HFF-Myc (cell line): ENCODE data around the gene LYPD6B.
A peak's percentile ranks its signal among the peaks of the same experiment; 100 is the strongest.

Source experiments
- DNase-seq: peaks from one replicate; pipeline ENCODE4 v3.0.0-alpha.2; 2011; ENCODE audit warnings: low read depth; ENCODE audit errors: extremely low read depth
- H3K4me3 ChIP-seq: replicated peaks from 2 replicates; pipeline ENCODE4 v1.5.1; 2011; ENCODE audit warnings: low read depth, mild to moderate bottlenecking, control low read depth, low read length
- TF ChIP-seq, protein P1 (sequence below): IDR thresholded peaks from 2 replicates; pipeline ENCODE4 v1.5.1; 2012; ENCODE audit warnings: mild to moderate bottlenecking, low read depth, low read length, control low read depth; ENCODE audit errors: missing control alignments

LYPD6B gene

DNA sequence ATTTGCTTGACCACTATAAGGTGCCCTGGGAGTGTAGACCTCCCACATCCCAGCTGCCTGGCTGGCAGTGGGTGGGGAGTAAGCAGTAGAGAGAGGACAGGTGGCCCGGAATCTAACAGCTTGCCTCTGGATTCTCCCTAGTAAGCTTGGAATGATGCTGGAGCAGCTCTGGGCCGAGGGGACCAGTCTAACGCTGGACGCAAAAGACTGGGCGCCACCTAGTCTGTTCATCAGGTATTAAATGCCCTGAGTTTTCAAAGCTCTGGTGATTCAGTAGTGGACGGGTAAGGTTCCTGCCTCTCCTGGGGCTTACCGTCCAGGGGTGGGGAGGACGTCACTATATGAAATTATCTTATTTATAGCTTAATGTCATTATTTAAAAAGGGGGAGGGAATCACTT lies 648 bp upstream of the LYPD6B start:
- TF ChIP-seq, protein P1, sequence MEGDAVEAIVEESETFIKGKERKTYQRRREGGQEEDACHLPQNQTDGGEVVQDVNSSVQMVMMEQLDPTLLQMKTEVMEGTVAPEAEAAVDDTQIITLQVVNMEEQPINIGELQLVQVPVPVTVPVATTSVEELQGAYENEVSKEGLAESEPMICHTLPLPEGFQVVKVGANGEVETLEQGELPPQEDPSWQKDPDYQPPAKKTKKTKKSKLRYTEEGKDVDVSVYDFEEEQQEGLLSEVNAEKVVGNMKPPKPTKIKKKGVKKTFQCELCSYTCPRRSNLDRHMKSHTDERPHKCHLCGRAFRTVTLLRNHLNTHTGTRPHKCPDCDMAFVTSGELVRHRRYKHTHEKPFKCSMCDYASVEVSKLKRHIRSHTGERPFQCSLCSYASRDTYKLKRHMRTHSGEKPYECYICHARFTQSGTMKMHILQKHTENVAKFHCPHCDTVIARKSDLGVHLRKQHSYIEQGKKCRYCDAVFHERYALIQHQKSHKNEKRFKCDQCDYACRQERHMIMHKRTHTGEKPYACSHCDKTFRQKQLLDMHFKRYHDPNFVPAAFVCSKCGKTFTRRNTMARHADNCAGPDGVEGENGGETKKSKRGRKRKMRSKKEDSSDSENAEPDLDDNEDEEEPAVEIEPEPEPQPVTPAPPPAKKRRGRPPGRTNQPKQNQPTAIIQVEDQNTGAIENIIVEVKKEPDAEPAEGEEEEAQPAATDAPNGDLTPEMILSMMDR, result no peak
- H3K4me3 ChIP-seq, result no peak overlapping the region
- DNase-seq, result no peak

DNA sequence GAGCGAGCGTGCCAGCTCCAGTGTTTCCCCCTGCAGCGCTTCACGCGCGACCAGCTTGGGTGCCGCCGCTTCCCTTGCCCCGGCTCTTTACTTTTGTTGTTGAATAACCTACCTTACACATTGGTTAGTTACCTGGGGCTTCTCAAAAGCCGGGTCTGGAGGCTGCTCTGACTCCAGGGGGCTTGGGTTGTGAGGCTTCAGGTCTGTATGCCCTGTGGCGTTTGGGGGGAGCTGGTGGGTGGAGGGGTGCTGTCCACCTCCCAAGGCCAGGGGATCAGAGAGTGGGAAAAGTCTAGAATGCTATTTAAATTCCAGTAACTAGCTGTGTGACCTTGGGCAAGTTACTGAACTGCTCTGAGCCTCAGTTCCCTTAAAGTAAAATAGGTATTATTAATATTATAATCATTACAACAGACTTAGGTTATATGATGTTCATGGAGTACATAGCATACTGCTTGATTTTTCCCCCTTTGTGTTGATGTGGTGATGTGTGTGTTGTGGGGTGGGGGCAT lies 770 bp downstream of the LYPD6B start:
- TF ChIP-seq, protein P1, result no peak
- H3K4me3 ChIP-seq, result no peak overlapping the region
- no peak for DNase-seq

DNA sequence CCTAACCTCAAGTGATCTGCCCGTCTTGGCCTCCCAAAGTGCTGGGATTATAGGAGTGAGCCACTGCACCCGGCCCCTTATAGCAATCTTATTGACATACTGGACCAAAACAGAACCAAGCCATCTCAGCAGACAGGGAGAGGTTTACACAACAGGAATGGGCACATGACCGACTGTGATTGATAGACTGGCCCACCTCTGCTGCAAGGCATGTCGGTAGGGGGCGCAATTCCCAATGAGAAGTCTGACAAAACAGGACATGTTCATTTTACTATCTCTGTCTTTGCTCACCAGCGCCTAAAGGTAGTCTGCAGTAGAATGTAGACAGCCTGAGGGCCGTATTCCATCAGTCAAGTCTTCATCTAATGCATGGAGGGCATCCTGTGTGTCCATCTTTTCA lies 2.0 kb downstream of the LYPD6B start:
- TF ChIP-seq, protein P1, result peak; percentile 52
- no peak overlapping the region for H3K4me3 ChIP-seq
- no peak for DNase-seq

DNA sequence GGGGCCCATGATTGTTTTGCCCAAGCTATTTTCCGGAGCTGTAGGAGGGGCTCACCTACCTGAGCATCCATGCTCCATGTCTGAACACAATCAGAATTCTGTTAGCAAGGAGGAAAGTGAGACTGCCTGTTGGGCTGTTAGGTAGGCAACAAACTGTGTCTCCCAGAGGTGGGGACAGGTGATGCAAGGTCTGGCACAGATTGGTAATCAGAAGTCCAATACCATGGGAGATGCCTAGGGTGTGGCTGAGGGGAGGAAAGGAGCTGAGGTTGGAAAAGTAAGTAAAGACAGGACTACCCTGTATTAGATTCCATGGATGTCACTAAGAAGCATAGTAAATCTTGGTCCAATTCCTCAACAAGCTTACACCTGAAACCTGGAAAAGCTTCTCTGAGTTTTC lies 3.0 kb downstream of the LYPD6B start:
- TF ChIP-seq, protein P1, result no peak
- no peak for DNase-seq
- H3K4me3 ChIP-seq, result no peak overlapping the region

DNA sequence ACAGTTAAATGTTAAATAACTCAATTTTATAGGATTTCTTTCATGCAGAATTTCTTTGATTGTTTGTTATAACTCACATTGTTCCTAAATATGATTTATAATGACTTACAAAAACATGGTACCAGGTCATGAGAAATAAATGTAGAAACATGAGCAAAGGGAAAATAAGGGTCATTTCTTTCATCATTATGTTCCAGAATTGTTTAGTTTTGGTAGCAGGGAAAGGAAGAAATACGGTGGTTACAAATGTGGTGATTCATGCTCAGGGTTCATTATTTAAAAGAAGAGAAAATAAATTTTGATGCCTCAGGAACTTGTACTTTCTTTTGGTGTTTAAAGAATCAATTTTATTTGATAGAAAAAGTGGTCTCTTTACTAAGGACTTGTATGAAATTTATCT lies 4.4 kb downstream of the LYPD6B start:
- TF ChIP-seq, protein P1, result no peak
- no peak for DNase-seq
- H3K4me3 ChIP-seq, result no peak overlapping the region

DNA sequence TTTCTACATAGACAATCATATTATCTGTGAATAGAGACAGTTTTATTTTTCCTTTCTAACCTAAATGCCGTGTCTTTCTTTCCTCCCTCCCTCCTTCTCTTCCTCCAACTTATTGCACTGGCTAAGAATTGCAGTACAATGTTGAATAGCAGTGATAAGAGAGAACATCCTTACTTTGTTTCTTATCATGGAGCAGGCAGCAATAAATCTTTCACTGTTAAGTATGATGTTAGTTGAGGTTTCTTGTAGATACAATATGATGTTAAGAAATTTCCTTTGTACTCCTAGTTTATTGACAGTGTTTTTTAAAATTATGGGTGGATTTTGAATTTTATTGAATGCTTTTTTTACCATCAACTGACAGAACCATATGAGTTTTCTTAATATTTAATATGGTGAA lies 6.0 kb downstream of the LYPD6B start:
- TF ChIP-seq, protein P1, result no peak
- no peak for DNase-seq

DNA sequence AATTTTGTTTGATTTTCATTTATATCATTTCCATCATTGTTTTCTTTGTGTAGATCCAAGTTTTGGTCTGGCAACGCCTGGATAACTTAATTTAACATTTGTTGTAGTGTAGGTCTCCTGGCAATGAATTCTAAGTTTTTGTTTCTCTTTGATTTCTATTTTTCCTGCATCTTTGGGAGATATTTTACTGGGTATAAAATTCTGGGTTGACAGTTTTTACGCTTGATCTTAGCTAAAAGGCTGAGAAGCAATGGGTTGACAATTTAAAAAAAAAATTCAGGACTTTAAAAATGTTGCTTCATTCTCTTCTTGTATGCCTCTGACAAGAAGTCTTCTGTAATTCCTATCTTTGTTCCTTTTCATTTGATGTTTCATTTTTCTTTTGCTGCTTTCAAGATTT lies 8.6 kb downstream of the LYPD6B start:
- DNase-seq, result no peak
- H3K4me3 ChIP-seq, result no peak overlapping the region

More for the DNA sequence above, 6.0 kb downstream of the LYPD6B start:
- H3K4me3 ChIP-seq, result no peak overlapping the region

More for the DNA sequence above, 8.6 kb downstream of the LYPD6B start:
- TF ChIP-seq, protein P1, result no peak
